Activated naive CD8-positive, alpha-beta T cell treated with anti-CD3 and anti-CD28 coated beads for 36 hours (primary cell): ENCODE measurements around the gene SEPTIN11. TPM values are rescaled to one million over a fixed set of nuclear protein-coding genes. Genes with fewer than 3 reads are reported as not detected.
A peak's percentile ranks its signal among the peaks of the same experiment; 100 is the strongest.

Experiments
- DNase-seq: peaks from one replicate; pipeline ENCODE4 v3.0.0; 2021
- H3K27ac Mint-ChIP-seq: one replicate; pipeline ENCODE4 v1.8.0; 2022; ENCODE audit warnings: mild to moderate bottlenecking, moderate library complexity, mixed read lengths
- H3K27me3 Mint-ChIP-seq: one replicate; pipeline ENCODE4 v1.8.0; 2022; ENCODE audit warnings: mild to moderate bottlenecking, mixed read lengths
- H3K36me3 Mint-ChIP-seq: one replicate; pipeline ENCODE4 v1.8.0; 2021; ENCODE audit warnings: mild to moderate bottlenecking, mixed read lengths
- H3K4me1 Mint-ChIP-seq: one replicate; pipeline ENCODE4 v1.8.0; 2021; ENCODE audit warnings: mixed read lengths
- H3K4me3 Mint-ChIP-seq: one replicate; pipeline ENCODE4 v1.8.0; 2022; ENCODE audit warnings: mild to moderate bottlenecking, moderate library complexity, mixed read lengths
- H3K9me3 Mint-ChIP-seq: one replicate; pipeline ENCODE4 v1.8.0; 2022; ENCODE audit warnings: mixed read lengths
- total RNA-seq, 2 experiments: library from RNA; stranded (reverse); gene quantifications; one replicate each; pipeline ENCODE4 v1.2.3, GENCODE V29; 2021

Gene SEPTIN11
- total RNA-seq, 2 experiments from 2014 or later: 66.4 to 74.1 TPM

GRCh38 chr4:76947369-76947768 is 2.2 kb upstream of the SEPTIN11 start:
- H3K4me1 Mint-ChIP-seq: peaks cover 18% of the 10 kb centered on the region
- peaks cover 2% of the 10 kb centered on the region for H3K9me3 Mint-ChIP-seq
- no peak overlapping the region for H3K27ac Mint-ChIP-seq

DNA sequence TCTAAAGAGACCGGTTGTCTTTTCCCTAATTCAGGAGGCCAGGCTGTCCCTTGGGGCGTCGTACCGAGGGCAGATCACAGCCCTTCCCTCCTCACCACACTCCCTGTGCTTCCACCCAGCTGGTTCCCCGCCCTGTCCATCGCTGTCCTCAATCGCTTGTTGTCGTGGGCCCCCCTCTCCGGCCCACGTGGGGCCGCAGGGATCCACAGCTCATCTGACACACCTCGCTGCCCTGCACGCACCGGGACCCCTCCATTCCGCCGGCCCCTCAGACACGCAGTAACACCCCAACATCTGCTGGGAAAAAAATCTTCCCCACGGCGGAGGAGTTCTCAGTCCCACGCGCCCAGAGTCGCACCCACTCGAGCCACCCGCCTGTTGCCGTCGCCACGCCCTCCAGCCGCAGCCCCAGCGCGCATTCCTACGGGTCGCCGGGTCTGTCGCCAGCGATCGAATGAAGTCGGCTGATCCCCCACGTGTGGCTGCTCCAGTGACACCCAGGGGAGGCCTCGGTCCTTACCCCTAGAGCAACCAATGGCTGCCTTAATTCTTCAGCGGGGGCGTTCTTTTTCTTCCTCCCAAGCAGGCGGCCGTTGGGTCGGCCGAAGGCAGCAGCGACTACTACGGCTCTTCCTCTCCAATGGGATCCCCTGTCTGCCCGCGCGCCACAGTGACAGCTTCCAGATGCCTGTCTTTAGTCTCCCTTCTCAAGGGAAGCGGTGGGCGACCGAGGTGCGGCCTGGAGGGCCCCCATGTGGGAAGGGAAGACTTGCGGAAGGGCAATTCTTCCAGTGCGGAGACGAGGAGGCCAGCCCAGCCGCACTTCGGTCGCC is 893 bp upstream of the SEPTIN11 start:
- H3K27ac Mint-ChIP-seq: peak overlapping the region; percentile 82
- peaks cover 27% of the 10 kb centered on the region for H3K4me1 Mint-ChIP-seq
- no peaks in the 10 kb centered on the region for H3K9me3 Mint-ChIP-seq

More at GRCh38 chr4:76947369-76947768, 2.2 kb upstream of the SEPTIN11 start:
- DNase-seq: no peak
- H3K36me3 Mint-ChIP-seq: peaks cover 23% of the 10 kb centered on the region
- H3K27me3 Mint-ChIP-seq: no peaks in the 10 kb centered on the region
- H3K4me3 Mint-ChIP-seq: no peak overlapping the region

GRCh38 chr4:76950052-76950955 is 752 bp downstream of the SEPTIN11 start:
- Mint-ChIP-seq H3K27ac (peak overlapping the region; percentile 82), H3K9me3 (no peaks in the 10 kb centered on the region), H3K27me3 (no peaks in the 10 kb centered on the region), H3K4me3 (peak overlapping the region; percentile 86), H3K36me3 (peaks cover 30% of the 10 kb centered on the region), H3K4me1 (peaks cover 34% of the 10 kb centered on the region)
- DNase-seq: peak; percentile 66

More for the DNA sequence above, 893 bp upstream of the SEPTIN11 start:
- H3K27me3 Mint-ChIP-seq: no peaks in the 10 kb centered on the region
- peak; percentile 75 for DNase-seq
- peak overlapping the region; percentile 86 for H3K4me3 Mint-ChIP-seq
- H3K36me3 Mint-ChIP-seq: peaks cover 21% of the 10 kb centered on the region

- Mint-ChIP-seq H3K36me3 (peaks cover 27% of the 10 kb centered on the region), H3K4me3 (peak overlapping the region; percentile 86), H3K27me3 (no peaks in the 10 kb centered on the region), H3K9me3 (no peaks in the 10 kb centered on the region), H3K27ac (peak overlapping the region; percentile 63), H3K4me1 (peaks cover 36% of the 10 kb centered on the region)
- peak; percentile 20 for DNase-seq
Observed at GRCh38 chr4:76950956-76951671, 1.6 kb downstream of the SEPTIN11 start.

DNA sequence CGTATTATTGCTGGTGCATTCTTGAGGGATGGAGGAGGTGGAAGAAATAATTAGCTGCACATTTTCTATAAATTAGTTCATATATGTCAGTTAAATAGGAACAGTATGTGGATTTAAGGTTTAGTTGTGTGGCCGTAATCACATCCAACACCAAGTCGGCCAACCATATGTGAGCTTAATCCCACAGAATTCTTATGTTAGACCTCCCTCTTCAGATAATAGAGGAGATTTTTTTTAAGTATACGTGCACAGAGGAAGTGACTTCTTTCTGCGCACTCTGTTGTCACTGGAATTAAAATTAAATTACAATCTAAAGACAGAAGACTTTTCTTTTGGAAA is 2.1 kb downstream of the SEPTIN11 start:
- Mint-ChIP-seq H3K27me3 (no peaks in the 10 kb centered on the region), H3K36me3 (peaks cover 27% of the 10 kb centered on the region), H3K27ac (no peak overlapping the region), H3K4me3 (peak overlapping the region; percentile 86), H3K9me3 (no peaks in the 10 kb centered on the region), H3K4me1 (peaks cover 37% of the 10 kb centered on the region)
- no peak for DNase-seq

DNA sequence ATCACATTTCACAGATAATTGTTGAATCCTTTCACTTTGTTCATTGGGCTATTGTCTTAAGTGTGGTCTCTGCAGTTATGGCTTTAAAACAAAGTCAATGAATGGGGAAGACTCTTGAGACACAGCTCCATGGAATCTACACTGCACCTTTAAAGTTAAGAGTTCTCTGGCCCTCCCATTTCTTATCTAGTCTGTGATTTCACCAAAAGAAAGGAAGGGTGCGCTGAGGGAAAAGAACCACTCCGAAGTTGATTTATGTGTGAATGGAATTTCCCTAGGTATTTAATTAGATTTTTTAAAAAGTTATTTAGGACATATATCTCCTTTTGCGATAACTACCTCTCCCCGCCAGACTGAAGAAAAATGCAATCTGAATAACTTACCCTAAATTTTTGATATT is 2.5 kb downstream of the SEPTIN11 start:
- H3K4me3 Mint-ChIP-seq: no peak overlapping the region

DNA sequence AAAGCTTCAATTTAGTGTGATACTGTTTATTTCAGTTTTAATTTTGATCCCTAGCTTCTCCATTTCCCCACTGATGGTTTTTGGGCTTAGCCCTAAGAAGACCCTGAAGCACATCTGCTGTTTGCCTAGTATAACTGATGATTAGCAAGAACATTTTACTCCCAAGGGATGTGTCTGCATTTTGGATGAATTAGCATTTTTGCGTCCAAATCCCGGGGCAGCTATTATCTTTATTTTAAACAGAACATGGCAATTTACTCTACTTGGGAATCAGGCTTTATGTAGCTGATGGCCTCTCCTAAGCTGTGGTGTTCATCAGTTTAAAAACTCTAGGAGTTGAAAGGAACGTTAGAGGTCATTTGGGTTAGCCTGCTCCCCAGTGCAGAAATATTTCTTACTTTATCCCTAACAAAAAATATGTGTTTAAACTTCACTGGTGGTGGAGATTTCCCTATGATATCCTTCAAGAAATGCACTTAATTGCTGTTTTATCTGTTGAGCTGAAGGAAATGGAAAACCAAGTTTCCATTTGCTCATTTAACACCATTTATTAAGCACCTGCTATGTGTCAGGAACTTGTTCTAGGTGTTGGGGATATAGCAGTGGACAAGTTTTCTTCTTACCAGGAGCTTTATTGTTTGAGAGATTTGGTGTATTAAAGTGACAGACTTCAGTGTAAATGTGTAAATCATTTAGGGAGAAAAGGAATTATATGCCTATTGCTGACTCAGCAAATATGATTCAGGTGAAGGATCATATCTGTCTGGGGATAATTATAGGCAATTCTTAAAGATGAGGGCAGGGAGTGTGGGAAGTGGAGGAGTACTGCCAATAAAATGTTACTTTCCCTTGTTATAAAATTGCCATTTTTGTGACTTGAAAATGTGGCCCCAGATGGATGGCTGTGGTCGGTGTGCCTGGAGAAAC is 3.4 kb downstream of the SEPTIN11 start:
- peaks cover 33% of the 10 kb centered on the region for H3K36me3 Mint-ChIP-seq
- H3K9me3 Mint-ChIP-seq: no peaks in the 10 kb centered on the region
- H3K4me3 Mint-ChIP-seq: no peak overlapping the region
- no peaks in the 10 kb centered on the region for H3K27me3 Mint-ChIP-seq
- no peak for DNase-seq
- H3K4me1 Mint-ChIP-seq: peaks cover 40% of the 10 kb centered on the region
- no peak overlapping the region for H3K27ac Mint-ChIP-seq

More for the DNA sequence above, 2.5 kb downstream of the SEPTIN11 start:
- H3K27ac Mint-ChIP-seq: no peak overlapping the region
- H3K27me3 Mint-ChIP-seq: no peaks in the 10 kb centered on the region
- H3K9me3 Mint-ChIP-seq: no peaks in the 10 kb centered on the region
- no peak for DNase-seq
- H3K36me3 Mint-ChIP-seq: peaks cover 28% of the 10 kb centered on the region
- peaks cover 37% of the 10 kb centered on the region for H3K4me1 Mint-ChIP-seq

GRCh38 chr4:76953956-76954355 is 4.4 kb downstream of the SEPTIN11 start:
- H3K27ac Mint-ChIP-seq: no peak overlapping the region
- H3K4me1 Mint-ChIP-seq: peaks cover 34% of the 10 kb centered on the region
- no peaks in the 10 kb centered on the region for H3K9me3 Mint-ChIP-seq
- DNase-seq: no peak
- peaks cover 34% of the 10 kb centered on the region for H3K36me3 Mint-ChIP-seq
- no peak overlapping the region for H3K4me3 Mint-ChIP-seq
- H3K27me3 Mint-ChIP-seq: no peaks in the 10 kb centered on the region

DNA sequence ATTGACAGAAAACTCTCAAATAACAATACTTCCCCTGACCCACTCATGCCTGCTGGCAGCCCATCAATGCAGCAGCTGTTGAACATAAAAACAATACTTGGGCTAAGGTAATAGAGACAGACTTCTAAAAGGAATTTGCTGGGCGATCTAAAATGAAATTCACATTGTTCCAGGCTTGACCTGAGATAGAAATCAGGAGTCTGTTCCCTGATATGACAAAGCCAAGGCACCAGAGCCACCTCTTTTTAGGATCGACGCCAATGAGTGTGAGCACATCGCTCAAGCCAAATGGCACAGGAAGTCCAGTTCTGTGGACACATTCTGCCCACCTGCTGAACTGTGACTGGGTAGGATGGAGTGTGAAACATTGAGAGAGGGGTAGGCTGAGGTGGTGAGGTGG is 4.9 kb downstream of the SEPTIN11 start:
- no peaks in the 10 kb centered on the region for H3K9me3 Mint-ChIP-seq
- H3K36me3 Mint-ChIP-seq: peaks cover 37% of the 10 kb centered on the region
- H3K27ac Mint-ChIP-seq: no peak overlapping the region
- DNase-seq: no peak
- H3K27me3 Mint-ChIP-seq: no peaks in the 10 kb centered on the region
- peaks cover 37% of the 10 kb centered on the region for H3K4me1 Mint-ChIP-seq
- H3K4me3 Mint-ChIP-seq: no peak overlapping the region

DNA sequence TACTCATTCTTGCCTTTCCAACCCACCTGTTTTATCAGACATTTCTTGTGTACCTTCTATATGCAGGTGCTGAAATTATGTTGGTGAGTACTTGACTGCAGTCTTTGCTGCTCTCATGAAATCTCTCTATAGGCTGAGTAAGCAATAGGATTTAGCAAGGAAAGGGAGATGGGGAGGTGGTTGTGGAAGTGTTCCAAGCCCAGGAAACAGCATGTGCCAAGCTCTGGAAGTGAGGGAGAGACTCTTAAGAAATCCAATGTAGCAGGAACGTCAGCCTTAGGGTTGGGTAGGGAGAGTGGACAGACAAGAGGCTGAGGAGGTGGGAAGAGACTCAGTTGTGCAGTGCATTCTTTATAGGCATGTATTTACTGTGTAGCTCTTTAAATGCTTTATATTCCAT is 5.6 kb downstream of the SEPTIN11 start:
- no peak for DNase-seq
- Mint-ChIP-seq H3K4me1 (peaks cover 41% of the 10 kb centered on the region), H3K4me3 (no peak overlapping the region), H3K27ac (no peak overlapping the region), H3K36me3 (peaks cover 37% of the 10 kb centered on the region), H3K9me3 (no peaks in the 10 kb centered on the region), H3K27me3 (no peaks in the 10 kb centered on the region)

DNA sequence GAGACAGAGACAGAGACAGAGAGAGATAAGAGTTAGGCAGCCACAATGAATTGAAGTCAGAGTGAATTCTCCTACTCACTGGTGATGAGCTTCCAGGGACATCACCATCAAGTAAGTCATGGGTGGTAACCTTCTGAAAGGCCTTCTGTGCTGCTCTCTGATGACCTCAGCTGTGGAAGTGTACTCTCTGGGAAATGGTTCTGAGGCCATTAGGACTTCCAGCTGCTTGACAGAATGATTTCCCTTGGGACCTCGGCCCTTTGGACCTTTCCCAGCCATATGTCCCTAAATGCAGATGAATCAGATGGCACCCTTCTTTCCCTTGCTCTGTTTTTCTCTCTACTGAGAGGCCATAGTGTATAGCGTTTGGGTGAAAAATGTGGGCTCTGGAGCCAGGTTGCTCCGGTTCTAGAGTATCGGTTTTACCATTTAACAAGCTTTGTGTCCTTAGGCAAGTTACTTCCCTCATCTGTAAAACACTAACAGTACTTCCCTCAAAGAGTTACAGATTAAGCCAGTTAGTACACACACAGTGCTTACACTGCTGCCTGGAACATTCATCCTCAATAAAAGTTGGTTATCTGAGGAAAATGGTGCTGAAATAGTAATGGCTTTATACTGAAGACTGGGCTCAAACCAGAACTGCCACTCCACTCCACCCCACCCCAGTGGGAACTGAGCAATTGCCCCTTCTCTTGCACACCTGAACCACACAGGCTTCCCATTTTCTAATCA is 7.6 kb downstream of the SEPTIN11 start:
- peaks cover 42% of the 10 kb centered on the region for H3K36me3 Mint-ChIP-seq
- H3K4me1 Mint-ChIP-seq: peaks cover 39% of the 10 kb centered on the region
- DNase-seq: no peak
- H3K27me3 Mint-ChIP-seq: no peaks in the 10 kb centered on the region
- H3K4me3 Mint-ChIP-seq: no peak overlapping the region
- H3K9me3 Mint-ChIP-seq: no peaks in the 10 kb centered on the region
- H3K27ac Mint-ChIP-seq: no peak overlapping the region

DNA sequence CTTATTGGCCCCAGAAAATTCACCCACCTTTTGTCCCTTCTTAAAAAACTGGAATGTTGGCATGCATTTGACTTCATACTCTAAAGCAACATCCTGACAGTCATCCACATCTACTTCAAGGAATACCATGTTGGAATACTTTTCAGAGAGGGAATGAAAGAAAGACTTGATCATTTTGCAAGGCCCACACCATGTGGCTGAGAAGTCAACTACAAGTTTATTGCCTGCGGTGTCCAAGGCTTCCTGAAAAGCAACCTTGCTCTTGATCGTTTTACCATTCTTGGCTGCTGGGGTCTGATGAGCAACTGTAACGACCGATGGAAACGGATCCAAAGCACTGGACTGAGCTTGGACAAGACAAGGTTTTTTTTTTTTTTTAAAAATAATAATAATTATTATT is 9.3 kb downstream of the SEPTIN11 start:
- Mint-ChIP-seq H3K4me3 (no peak overlapping the region), H3K27me3 (no peaks in the 10 kb centered on the region), H3K36me3 (peaks cover 33% of the 10 kb centered on the region), H3K9me3 (no peaks in the 10 kb centered on the region), H3K27ac (no peak overlapping the region), H3K4me1 (peaks cover 29% of the 10 kb centered on the region)
- DNase-seq: no peak

GRCh38 chr4:76960014-76960413 is 10.5 kb downstream of the SEPTIN11 start:
- H3K36me3 Mint-ChIP-seq: peaks cover 33% of the 10 kb centered on the region
- H3K4me1 Mint-ChIP-seq: peaks cover 30% of the 10 kb centered on the region
- no peak overlapping the region for H3K4me3 Mint-ChIP-seq
- no peaks in the 10 kb centered on the region for H3K27me3 Mint-ChIP-seq
- peaks cover 4% of the 10 kb centered on the region for H3K9me3 Mint-ChIP-seq
- H3K27ac Mint-ChIP-seq: peak overlapping the region; percentile 20
- DNase-seq: peak; percentile 6
